Ishikawa (cell line): ENCODE measurements around the gene CDK19.

Experiments used
- CREB1 ChIP-seq: IDR thresholded peaks from 2 replicates; pipeline ENCODE4 v1.6.1; 2012; ENCODE audit warnings: low read depth
- EGR1 ChIP-seq: IDR thresholded peaks from 2 replicates; pipeline ENCODE4 v1.6.1; 2012
- YY1 ChIP-seq: IDR thresholded peaks from 2 replicates; pipeline ENCODE4 v1.6.1; 2012; ENCODE audit warnings: low read depth
- TF ChIP-seq, protein P1 (sequence below): IDR thresholded peaks from 2 replicates; pipeline ENCODE4 v1.6.1; 2012
- TF ChIP-seq, protein P2 (sequence below): IDR thresholded peaks from 2 replicates; pipeline ENCODE4 v1.6.1; 2012
- TF ChIP-seq, protein P3 (sequence below): IDR thresholded peaks from 2 replicates; pipeline ENCODE4 v1.6.1; 2012; ENCODE audit warnings: low read depth, mild to moderate bottlenecking

CDK19 gene

DNA sequence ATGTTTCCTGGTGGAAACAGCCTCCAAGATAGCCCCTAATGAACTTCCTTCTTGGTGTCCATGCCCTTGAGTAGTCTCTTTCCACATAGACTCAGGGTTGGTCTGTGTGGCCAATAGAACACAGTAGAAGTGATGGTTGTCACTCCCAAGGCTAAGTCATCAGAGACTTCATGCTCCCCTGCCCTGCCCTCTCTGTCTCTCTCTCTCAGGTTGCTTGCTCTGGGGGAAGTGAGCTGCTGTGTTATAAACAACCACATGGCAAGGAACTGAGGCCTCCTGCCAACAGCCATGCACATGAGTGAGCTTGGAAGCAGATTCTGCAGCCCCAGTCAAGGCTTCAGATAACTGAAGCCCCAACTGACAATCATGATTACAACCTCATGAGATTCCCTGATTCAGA lies 253.6 kb downstream of the CDK19 start:
- TF ChIP-seq, protein P1, sequence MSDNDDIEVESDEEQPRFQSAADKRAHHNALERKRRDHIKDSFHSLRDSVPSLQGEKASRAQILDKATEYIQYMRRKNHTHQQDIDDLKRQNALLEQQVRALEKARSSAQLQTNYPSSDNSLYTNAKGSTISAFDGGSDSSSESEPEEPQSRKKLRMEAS, result no peak
- TF ChIP-seq YY1 (no peak), CREB1 (no peak), EGR1 (no peak)
- TF ChIP-seq, protein P2, sequence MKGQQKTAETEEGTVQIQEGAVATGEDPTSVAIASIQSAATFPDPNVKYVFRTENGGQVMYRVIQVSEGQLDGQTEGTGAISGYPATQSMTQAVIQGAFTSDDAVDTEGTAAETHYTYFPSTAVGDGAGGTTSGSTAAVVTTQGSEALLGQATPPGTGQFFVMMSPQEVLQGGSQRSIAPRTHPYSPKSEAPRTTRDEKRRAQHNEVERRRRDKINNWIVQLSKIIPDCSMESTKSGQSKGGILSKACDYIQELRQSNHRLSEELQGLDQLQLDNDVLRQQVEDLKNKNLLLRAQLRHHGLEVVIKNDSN, result no peak
- TF ChIP-seq, protein P3, sequence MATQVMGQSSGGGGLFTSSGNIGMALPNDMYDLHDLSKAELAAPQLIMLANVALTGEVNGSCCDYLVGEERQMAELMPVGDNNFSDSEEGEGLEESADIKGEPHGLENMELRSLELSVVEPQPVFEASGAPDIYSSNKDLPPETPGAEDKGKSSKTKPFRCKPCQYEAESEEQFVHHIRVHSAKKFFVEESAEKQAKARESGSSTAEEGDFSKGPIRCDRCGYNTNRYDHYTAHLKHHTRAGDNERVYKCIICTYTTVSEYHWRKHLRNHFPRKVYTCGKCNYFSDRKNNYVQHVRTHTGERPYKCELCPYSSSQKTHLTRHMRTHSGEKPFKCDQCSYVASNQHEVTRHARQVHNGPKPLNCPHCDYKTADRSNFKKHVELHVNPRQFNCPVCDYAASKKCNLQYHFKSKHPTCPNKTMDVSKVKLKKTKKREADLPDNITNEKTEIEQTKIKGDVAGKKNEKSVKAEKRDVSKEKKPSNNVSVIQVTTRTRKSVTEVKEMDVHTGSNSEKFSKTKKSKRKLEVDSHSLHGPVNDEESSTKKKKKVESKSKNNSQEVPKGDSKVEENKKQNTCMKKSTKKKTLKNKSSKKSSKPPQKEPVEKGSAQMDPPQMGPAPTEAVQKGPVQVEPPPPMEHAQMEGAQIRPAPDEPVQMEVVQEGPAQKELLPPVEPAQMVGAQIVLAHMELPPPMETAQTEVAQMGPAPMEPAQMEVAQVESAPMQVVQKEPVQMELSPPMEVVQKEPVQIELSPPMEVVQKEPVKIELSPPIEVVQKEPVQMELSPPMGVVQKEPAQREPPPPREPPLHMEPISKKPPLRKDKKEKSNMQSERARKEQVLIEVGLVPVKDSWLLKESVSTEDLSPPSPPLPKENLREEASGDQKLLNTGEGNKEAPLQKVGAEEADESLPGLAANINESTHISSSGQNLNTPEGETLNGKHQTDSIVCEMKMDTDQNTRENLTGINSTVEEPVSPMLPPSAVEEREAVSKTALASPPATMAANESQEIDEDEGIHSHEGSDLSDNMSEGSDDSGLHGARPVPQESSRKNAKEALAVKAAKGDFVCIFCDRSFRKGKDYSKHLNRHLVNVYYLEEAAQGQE, result no peak

DNA sequence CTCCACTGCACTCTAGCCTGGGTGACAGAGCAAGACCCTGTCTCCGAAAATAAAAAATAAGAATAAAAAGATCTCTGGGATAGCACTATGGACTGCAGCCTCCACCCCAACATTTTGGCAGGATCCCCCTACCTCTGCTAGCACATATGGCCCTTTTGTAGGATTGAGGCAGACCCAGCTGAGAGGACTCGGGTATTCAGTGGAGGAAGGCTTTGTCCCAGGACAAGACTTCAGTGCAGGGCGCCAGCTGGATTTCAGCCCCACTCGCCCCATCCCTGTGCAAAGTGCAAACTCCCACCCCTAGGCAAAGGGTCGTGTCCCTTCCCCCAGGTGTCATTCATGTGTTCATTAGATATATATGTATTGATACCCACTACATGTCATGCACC lies 254.3 kb downstream of the CDK19 start:
- TF ChIP-seq, protein P3, result no peak

DNA sequence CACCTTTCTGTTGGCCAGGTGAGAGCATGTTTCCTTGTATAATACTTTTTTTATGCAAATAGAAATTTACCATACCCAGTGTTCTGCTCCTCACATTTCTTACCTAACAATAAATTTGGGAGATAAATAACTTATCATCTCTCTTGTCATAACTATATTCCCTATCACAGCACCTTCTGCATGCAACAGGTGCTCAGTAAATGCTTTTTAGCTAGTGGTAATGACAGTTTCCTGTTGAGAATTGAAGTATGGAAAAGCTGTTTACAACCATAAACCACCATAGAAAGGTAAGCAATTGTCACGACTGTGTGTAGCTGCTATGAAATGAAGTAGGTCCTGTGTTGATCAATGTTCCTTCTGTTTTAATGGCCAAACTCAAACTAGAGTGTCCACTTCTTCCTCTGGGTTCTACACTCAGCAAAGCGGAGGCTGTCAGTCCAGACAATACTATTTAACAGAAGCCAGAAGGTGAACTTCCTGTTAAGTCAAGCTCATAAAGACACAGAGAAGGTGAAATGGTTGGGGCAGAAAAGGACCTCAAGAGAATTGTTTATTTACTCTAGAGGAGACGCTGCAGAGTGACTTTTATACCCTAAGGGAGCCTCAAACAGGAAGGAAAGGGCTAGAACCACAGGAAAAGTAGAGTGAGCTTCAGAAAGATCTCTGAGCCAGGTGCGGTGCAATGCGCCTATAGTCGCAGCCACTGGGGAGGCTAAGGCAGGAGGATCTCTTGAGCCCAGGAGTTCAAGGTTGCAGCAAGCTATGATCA lies 254.8 kb downstream of the CDK19 start:
- TF ChIP-seq CREB1, result no peak
